Naive thymus-derived CD4-positive, alpha-beta T cell (primary cell): ENCODE measurements around the gene ZDHHC7. TPM values are rescaled to one million over a fixed set of nuclear protein-coding genes. Genes with fewer than 3 reads are reported as not detected.

Source experiments
- ATAC-seq: fragments of 150-1000 bp; cut with Tn5 transposase; 2 replicates; pipeline ENCODE4 v1.10.0; 2021; ENCODE audit warnings: mild to moderate bottlenecking, moderate library complexity
- CTCF ChIA-PET: fragments of 350-600 bp; sonication (Branson Sonifier 250); formaldehyde crosslinking; loops from one replicate; lab custom pipeline; 2021; ENCODE audit warnings: antibody characterized with exemption; lab: Charles Lee
- POLR2A ChIA-PET: fragments of 350-600 bp; sonication (Branson Sonifier 250); formaldehyde crosslinking; loops from one replicate; lab custom pipeline; 2021; ENCODE audit warnings: antibody characterized with exemption, inconsistent platforms; lab: Charles Lee
- DNase-seq, 9 donors: peaks; one replicate each; pipeline versions ENCODE4 v3.0.0 to v3.0.0-alpha.2; 2020 to 2022; ENCODE audit warnings: mixed read lengths in 1 of 9
- H3K27ac ChIP-seq: one replicate; pipeline ENCODE4 v1.7.0; 2013; ENCODE audit warnings: mild to moderate bottlenecking, low read depth, low read length, moderate library complexity
- H3K27me3 ChIP-seq, 2 donors: one replicate each; pipeline ENCODE4 v1.7.0; 2013; ENCODE audit warnings: low read length in 2 of 2, mild to moderate bottlenecking in 2 of 2, moderate library complexity in 2 of 2; ENCODE audit not compliant: control insufficient read depth in 2 of 2, insufficient read depth in 2 of 2
- H3K36me3 ChIP-seq, 3 experiments: 1 replicate in 2 of 3; 2 replicates in 1 of 3; pipeline ENCODE4 v1.7.0; 2013; ENCODE audit warnings: low read length in 3 of 3, mild to moderate bottlenecking in 3 of 3, moderate library complexity in 1 of 3; ENCODE audit not compliant: insufficient read depth in 3 of 3, control insufficient read depth in 2 of 3
- H3K4me1 ChIP-seq, 2 donors: one replicate each; pipeline ENCODE4 v1.7.0; 2013; ENCODE audit warnings: low read length in 2 of 2, mild to moderate bottlenecking in 2 of 2, moderate library complexity in 1 of 2; ENCODE audit not compliant: control insufficient read depth in 2 of 2, insufficient read depth in 2 of 2
- H3K4me3 ChIP-seq: 2 replicates; pipeline ENCODE4 v1.7.0; 2013; ENCODE audit warnings: mild to moderate bottlenecking, low read length
- H3K9me3 ChIP-seq, 3 experiments: 1 replicate in 2 of 3; 2 replicates in 1 of 3; pipeline ENCODE4 v1.7.0; 2013; ENCODE audit warnings: low read length in 3 of 3; ENCODE audit not compliant: control insufficient read depth in 2 of 3
- H3K27ac Mint-ChIP-seq, 9 donors: one replicate each; pipeline ENCODE4 v1.8.0; 2020 to 2022; ENCODE audit warnings: mixed read lengths in 9 of 9, mild to moderate bottlenecking in 8 of 9, moderate library complexity in 5 of 9, inconsistent platforms in 2 of 9
- H3K27me3 Mint-ChIP-seq, 5 donors: one replicate each; pipeline ENCODE4 v1.8.0; 2021 to 2022; ENCODE audit warnings: mixed read lengths in 5 of 5, mild to moderate bottlenecking in 1 of 5
- H3K36me3 Mint-ChIP-seq, 5 donors: one replicate each; pipeline ENCODE4 v1.8.0; 2020 to 2022; ENCODE audit warnings: mixed read lengths in 5 of 5, mild to moderate bottlenecking in 3 of 5, inconsistent platforms in 1 of 5
- H3K4me1 Mint-ChIP-seq, 7 donors: one replicate each; pipeline ENCODE4 v1.8.0; 2020 to 2022; ENCODE audit warnings: mixed read lengths in 7 of 7, mild to moderate bottlenecking in 3 of 7, inconsistent platforms in 1 of 7
- H3K4me3 Mint-ChIP-seq, 10 donors: one replicate each; pipeline ENCODE4 v1.8.0; 2020 to 2022; ENCODE audit warnings: mild to moderate bottlenecking in 10 of 10, mixed read lengths in 10 of 10, moderate library complexity in 6 of 10, inconsistent platforms in 2 of 10
- H3K9me3 Mint-ChIP-seq, 11 donors: one replicate each; pipeline ENCODE4 v1.8.0; 2020 to 2022; ENCODE audit warnings: mixed read lengths in 11 of 11, mild to moderate bottlenecking in 4 of 11, inconsistent platforms in 1 of 11, moderate library complexity in 1 of 11
- intact Hi-C, 2 donors: fragments of 100-400 bp; cut with micrococcal nuclease; formaldehyde crosslinking; loops; one replicate each; pipeline ENCODE4 v1.15.1; 2023
- polyA plus RNA-seq, 2 donors: library from polyadenylated mRNA; unstranded; fragments of 300-500 nt; fragmentation: Illumina TruSeq; gene quantifications; one replicate each; pipeline ENCODE4 v1.2.3, GENCODE V29; 2021
- total RNA-seq, 6 experiments: library from RNA in 5 of 6; stranded (reverse) in 5 of 6; gene quantifications; 1 replicate in 5 of 6; 2 replicates in 1 of 6; pipeline ENCODE4 v1.2.3 and lab custom pipeline; 2021 to 2026

Gene ZDHHC7
- total and polyA plus RNA-seq, 7 experiments from 2014 or later = 31.7 to 62.2 (median 33.4) TPM

DNA sequence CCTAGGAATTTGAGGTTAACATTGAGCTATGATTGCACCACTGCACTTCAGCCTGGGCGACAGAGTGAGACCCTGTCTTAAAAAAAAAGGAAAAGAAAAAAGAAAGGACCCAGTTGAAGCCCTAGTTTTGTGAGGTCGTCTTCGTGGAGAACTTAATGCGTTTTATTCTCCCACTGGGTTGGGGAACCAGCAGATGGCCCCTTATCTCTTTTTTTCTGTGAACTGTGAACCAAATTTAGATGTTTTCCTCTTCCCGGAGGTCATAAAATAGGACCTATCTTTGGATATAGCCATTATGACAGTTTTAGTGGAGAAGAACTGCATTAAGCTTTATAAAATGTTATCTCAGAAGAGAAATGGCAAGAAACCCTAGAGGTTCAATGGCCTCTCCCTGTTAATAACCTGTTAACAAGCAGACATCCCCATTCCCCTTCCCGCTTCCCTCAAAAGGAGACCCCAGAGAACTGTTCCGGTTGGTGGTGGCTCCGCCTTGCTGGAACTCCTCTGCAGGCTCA is 39.8 kb upstream of the ZDHHC7 start:
- Histone ChIP-seq H3K4me3 (no peak overlapping the region), H3K9me3 (no peaks in the 10 kb centered on the region), H3K36me3 (no peaks in the 10 kb centered on the region), H3K4me1 (peaks cover 16 to 34% of the 10 kb centered on the region in 2 donors), H3K27me3 (no peaks in the 10 kb centered on the region), H3K27ac (no peak overlapping the region)
- ChIA-PET POLR2A (interaction anchor here (1.4 kb wide), 1 partner anchor 24 kb away, joined by 5 read pairs; no protein-coding TSS in a partner anchor), CTCF (no interaction called here)
- Mint-ChIP-seq H3K9me3 (peaks cover 0 to 1% (median 0%) of the 10 kb centered on the region in 11 donors), H3K27me3 (no peaks in the 10 kb centered on the region), H3K4me1 (peaks cover 18 to 56% (median 38%) of the 10 kb centered on the region in 7 donors), H3K27ac (peak overlapping the region in 5 of 9 donors; percentile 3 to 68 (median 54)), H3K36me3 (peaks cover 0 to 26% (median 12%) of the 10 kb centered on the region in 5 donors), H3K4me3 (no peak overlapping the region)
- intact Hi-C loops = loop anchor here in 1 of 2 donors (10.0 kb wide), 1 partner anchor 504 kb away; no protein-coding TSS in a partner anchor
- no peak for DNase-seq
- no peak for ATAC-seq

DNA sequence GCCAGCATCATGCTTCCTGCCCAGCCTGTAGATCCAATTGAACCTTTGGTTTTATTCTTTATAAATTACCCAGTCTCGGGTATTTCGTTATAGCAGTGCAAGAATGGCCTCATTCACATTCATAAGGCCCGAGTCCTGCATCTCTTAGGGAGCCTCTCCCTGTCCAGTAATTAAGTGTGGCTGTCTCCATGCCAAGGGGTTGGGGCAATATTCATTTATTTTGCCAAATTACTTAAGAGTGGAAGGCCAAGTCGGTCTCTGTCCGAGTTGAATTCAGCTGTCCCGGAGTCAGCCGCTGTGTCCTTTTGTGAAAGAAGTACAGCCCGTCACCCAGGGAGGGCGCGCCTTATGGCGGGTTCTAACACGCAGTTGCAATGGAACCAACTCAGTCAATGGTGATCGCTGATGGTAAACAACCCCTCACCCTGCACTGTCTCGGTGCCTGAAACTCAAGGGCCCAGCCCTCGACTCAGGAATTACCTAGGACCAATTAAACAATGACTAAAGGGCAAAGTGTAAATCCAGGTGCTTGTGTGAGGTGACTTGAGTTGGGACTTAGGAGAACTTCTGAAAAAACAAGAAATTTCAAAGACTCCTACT is 38.5 kb upstream of the ZDHHC7 start:
- ATAC-seq (no peak), DNase-seq (no peak)
- no peaks in the 10 kb centered on the region for H3K9me3 ChIP-seq
- intact Hi-C loops = loop anchor here in 1 of 2 donors (10.0 kb wide), 1 partner anchor 505 kb away; no protein-coding TSS in a partner anchor
- H3K4me3 ChIP-seq = no peak overlapping the region
- Mint-ChIP-seq H3K27me3 (no peaks in the 10 kb centered on the region), H3K36me3 (peaks cover 0 to 32% (median 10%) of the 10 kb centered on the region in 5 donors), H3K4me1 (peaks cover 5 to 51% (median 29%) of the 10 kb centered on the region in 7 donors), H3K27ac (peak overlapping the region in 2 of 9 donors; percentile 36 to 66), H3K4me3 (peak overlapping the region in 1 of 10 donors; percentile 44), H3K9me3 (peaks cover 0 to 1% (median 0%) of the 10 kb centered on the region in 11 donors)
- ChIA-PET CTCF (no interaction called here), POLR2A (interaction anchor here (1.4 kb wide), 1 partner anchor 23 kb away, joined by 5 read pairs; no protein-coding TSS in a partner anchor)
- no peak overlapping the region for H3K27ac ChIP-seq
- H3K36me3 ChIP-seq = no peaks in the 10 kb centered on the region
- peaks cover 7 to 24% of the 10 kb centered on the region in 2 donors for H3K4me1 ChIP-seq
- H3K27me3 ChIP-seq = no peaks in the 10 kb centered on the region

GRCh38 chr16:85048921-85049562 is 37.7 kb upstream of the ZDHHC7 start:
- no peaks in the 10 kb centered on the region for H3K36me3 ChIP-seq
- H3K9me3 Mint-ChIP-seq = peaks cover 0 to 1% (median 0%) of the 10 kb centered on the region in 11 donors
- ChIA-PET POLR2A (interaction anchor here (0.6 to 1.0 kb wide), 3 partner anchors 23 to 175 kb away, joined by 3 read pairs; partner anchors contain the start of gene ZDHHC7), CTCF (no interaction called here)
- no peaks in the 10 kb centered on the region for H3K27me3 Mint-ChIP-seq
- no peak overlapping the region for H3K4me3 ChIP-seq
- peaks cover 5 to 51% (median 27%) of the 10 kb centered on the region in 7 donors for H3K4me1 Mint-ChIP-seq
- no peaks in the 10 kb centered on the region for H3K9me3 ChIP-seq
- peaks cover 0 to 21% of the 10 kb centered on the region in 2 donors for H3K4me1 ChIP-seq
- H3K27ac Mint-ChIP-seq = peak overlapping the region in 4 of 9 donors; percentile 36 to 66 (median 50)
- intact Hi-C loops = no loop called here
- H3K36me3 Mint-ChIP-seq = peaks cover 0 to 33% (median 6%) of the 10 kb centered on the region in 5 donors
- H3K27me3 ChIP-seq = no peaks in the 10 kb centered on the region
- ATAC-seq (no peak), DNase-seq (no peak)
- no peak overlapping the region for H3K27ac ChIP-seq
- H3K4me3 Mint-ChIP-seq = peak overlapping the region in 2 of 10 donors; percentile 21 to 44

DNA sequence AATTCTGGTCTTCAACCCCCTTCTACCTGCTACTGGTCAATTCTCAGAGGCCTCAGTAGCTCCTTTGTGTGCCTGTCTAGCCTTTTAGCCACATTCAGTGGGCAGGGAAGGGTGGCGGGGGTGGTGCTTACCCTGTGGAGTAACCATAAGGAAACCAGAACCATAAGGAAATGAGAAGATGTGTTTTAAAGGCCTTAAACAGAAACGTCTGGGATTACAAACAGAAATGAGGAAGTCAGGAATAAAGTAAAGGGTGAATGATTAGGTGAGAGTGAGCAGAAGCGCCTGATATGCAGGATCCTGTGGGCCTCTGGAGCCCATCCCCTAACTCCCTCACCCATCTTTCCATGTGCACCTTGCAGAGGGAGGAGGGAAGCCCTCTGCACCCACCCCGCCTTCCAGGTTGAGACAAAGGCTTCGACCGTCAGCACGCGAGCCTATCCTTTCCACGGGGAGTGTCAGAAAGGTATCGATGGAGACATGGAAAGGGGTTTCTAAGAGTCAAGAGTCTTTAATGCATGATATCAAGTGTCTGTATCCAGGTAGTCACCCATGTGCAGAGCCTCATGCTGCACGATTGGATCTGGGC is 36.6 kb upstream of the ZDHHC7 start:
- Mint-ChIP-seq H3K27me3 (no peaks in the 10 kb centered on the region), H3K9me3 (peaks cover 0 to 2% (median 0%) of the 10 kb centered on the region in 11 donors), H3K4me3 (peak overlapping the region in 9 of 10 donors; percentile 61 to 86 (median 78)), H3K27ac (peak overlapping the region in 8 of 9 donors; percentile 70 to 95 (median 86)), H3K36me3 (peaks cover 0 to 32% (median 3%) of the 10 kb centered on the region in 5 donors), H3K4me1 (peaks cover 5 to 47% (median 27%) of the 10 kb centered on the region in 7 donors)
- Histone ChIP-seq H3K36me3 (no peaks in the 10 kb centered on the region), H3K4me1 (peaks cover 0 to 21% of the 10 kb centered on the region in 2 donors), H3K27ac (peak overlapping the region; percentile 33), H3K4me3 (peak overlapping the region; percentile 39), H3K9me3 (no peaks in the 10 kb centered on the region), H3K27me3 (no peaks in the 10 kb centered on the region)
- ChIA-PET CTCF (interaction anchor here (0.6 to 2.8 kb wide), 4 partner anchors 9 to 95 kb away, joined by 3 to 9 read pairs (median 4); no protein-coding TSS in a partner anchor), POLR2A (interaction anchor here (0.6 to 2.7 kb wide), 4 partner anchors 8 to 36 kb away, joined by 3 to 19 read pairs (median 10); partner anchors contain the start of genes KIAA0513 and ZDHHC7)
- intact Hi-C loops = loop anchor here in 1 of 2 donors (2.0 kb wide), 1 partner anchor 19 kb away; no protein-coding TSS in a partner anchor
- DNase-seq (no peak), ATAC-seq (peak; percentile 26)

DNA sequence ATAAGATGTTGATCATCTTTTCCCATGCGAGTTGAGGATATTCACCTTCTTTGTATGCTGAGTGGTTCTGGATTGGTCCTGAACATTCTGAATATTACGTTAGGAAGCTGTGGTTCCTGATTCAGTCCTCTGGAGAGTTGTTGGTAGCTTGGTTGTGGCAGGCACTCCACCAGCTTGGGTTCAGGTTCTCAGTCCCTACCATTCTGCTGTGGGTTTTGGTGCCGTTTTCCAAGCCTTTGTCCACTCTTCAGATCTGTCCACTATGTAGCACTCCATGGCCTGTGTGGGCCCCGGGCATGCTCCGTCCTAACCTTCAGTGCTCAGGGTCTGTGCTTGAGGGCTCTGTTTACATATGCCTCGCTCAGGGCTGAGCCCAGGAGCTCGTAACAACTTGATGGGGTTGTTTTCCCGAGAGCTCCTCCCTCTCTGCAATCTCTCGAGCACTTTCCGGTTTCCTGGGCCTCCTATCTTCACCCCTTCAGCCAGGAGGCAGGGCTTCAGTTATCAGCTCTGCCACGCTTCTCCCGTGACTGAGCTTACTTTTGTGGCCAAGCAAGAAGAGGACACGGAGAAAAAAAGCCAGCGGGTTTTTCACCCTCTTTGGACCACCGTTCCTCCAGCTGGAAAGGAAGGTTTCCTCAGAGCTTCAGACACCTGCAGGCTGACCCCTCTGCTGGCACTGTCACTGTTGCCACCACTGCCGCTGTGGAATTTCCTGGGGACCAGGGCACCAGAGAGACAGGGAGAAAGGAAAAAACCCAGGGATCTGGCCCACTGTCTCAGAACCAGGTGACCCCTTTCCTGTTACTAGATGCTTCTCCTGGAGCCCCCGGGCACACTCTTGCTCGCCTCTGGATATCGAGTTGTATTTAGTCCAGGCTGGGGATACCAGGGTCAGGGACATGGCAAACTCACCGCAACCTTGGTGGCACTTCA is 35.9 kb upstream of the ZDHHC7 start:
- ATAC-seq = peak; percentile 63
- H3K36me3 Mint-ChIP-seq = peaks cover 0 to 32% (median 3%) of the 10 kb centered on the region in 5 donors

More for the DNA sequence above, 35.9 kb upstream of the ZDHHC7 start:
- Mint-ChIP-seq H3K4me3 (peak overlapping the region; percentile 56 to 86 (median 76)), H3K4me1 (peaks cover 5 to 47% (median 27%) of the 10 kb centered on the region in 7 donors), H3K27ac (peak overlapping the region; percentile 56 to 95 (median 86)), H3K27me3 (no peaks in the 10 kb centered on the region), H3K9me3 (peaks cover 0 to 2% (median 0%) of the 10 kb centered on the region in 11 donors)
- peak overlapping the region; percentile 39 for H3K4me3 ChIP-seq
- intact Hi-C loops = loop anchor here in 1 of 2 donors (2.0 kb wide), 1 partner anchor 18 kb away; no protein-coding TSS in a partner anchor
- no peaks in the 10 kb centered on the region for H3K27me3 ChIP-seq
- no peaks in the 10 kb centered on the region for H3K9me3 ChIP-seq
- peak overlapping the region; percentile 33 for H3K27ac ChIP-seq
- ChIA-PET CTCF (interaction anchor here (0.6 to 2.8 kb wide), 9 partner anchors 9 to 839 kb away, joined by 3 to 9 read pairs (median 3); no protein-coding TSS in a partner anchor), POLR2A (interaction anchor here (0.7 to 2.7 kb wide), 7 partner anchors 9 to 1234 kb away, joined by 3 to 19 read pairs (median 5); partner anchors contain the start of genes KIAA0513 and ZDHHC7)
- H3K4me1 ChIP-seq = peaks cover 0 to 21% of the 10 kb centered on the region in 2 donors
- peak in 5 of 9 donors; percentile 12 to 50 (median 24) for DNase-seq
- no peaks in the 10 kb centered on the region for H3K36me3 ChIP-seq
